Measurements from ENCODE around the gene CACNA1A.

DNA sequence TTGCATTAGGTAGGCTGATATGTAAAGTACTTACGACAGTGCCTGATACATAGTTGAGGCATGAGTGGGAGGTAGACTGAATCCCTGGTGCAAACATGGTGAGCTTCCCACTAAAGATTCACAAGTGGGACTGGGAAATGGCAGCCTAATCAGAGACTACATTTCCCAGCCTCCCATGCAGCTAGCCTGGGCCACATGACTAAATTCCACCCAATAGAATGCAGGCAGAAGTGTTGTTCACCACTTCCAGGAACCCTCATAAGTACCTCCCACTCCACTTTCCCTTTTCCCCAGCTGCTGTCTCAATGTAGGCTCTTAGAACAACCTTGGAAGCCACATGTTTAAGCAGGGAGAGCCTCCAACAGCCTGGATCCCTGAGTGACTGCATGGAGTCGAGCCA is 104.9 kb downstream of the CACNA1A start:
- TF ChIP-seq, protein P1, sequence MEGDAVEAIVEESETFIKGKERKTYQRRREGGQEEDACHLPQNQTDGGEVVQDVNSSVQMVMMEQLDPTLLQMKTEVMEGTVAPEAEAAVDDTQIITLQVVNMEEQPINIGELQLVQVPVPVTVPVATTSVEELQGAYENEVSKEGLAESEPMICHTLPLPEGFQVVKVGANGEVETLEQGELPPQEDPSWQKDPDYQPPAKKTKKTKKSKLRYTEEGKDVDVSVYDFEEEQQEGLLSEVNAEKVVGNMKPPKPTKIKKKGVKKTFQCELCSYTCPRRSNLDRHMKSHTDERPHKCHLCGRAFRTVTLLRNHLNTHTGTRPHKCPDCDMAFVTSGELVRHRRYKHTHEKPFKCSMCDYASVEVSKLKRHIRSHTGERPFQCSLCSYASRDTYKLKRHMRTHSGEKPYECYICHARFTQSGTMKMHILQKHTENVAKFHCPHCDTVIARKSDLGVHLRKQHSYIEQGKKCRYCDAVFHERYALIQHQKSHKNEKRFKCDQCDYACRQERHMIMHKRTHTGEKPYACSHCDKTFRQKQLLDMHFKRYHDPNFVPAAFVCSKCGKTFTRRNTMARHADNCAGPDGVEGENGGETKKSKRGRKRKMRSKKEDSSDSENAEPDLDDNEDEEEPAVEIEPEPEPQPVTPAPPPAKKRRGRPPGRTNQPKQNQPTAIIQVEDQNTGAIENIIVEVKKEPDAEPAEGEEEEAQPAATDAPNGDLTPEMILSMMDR (IDR thresholded peaks at IDR 0.05): no peak
- no peak for TF ChIP-seq POLR2A (IDR thresholded peaks at IDR 0.05)

Data from body of pancreas (tissue), 4 donors.